ENCODE measurements around the gene GSTCD. TPM values are rescaled to one million over a fixed set of nuclear protein-coding genes. Genes with fewer than 3 reads are reported as not detected.
"Not testable (repeated sequence)": the region's sequence is repeated elsewhere in the genome, so short reads cannot be mapped to it uniquely, and the experiment has no call there.

GSTCD gene
- total and polyA plus RNA-seq, 9 donors = 2.0 to 10.4 (median 6.0) TPM

- TF ChIP-seq CTCF (IDR thresholded peaks at IDR 0.05) (no peak), EP300 (IDR thresholded peaks at IDR 0.05) (no peak), POLR2A (IDR thresholded peaks at IDR 0.05) (no peak)
- Histone ChIP-seq H3K36me3 (no peaks in the 10 kb centered on the region), H3K9me3 (no peaks in the 10 kb centered on the region), H3K27me3 (no peaks in the 10 kb centered on the region), H3K4me3 (no peak overlapping the region), H3K27ac (no peak overlapping the region), H3K4me1 (ENCODE audit: insufficient read depth) (no peaks in the 10 kb centered on the region)
- intact Hi-C loops (cut with DNase I) = no loop called here
- WGBS, 3 donors = 91 to 94% (median 91%) methylated on average over 2 of the region's 2 CpGs
- no peak for DNase-seq
Measured at GRCh38 chr4:105843941-105844340, 135.4 kb downstream of the GSTCD start.

- Histone ChIP-seq H3K4me3 (no peak overlapping the region), H3K27me3 (no peaks in the 10 kb centered on the region), H3K4me1 (ENCODE audit: insufficient read depth) (no peaks in the 10 kb centered on the region), H3K36me3 (no peaks in the 10 kb centered on the region), H3K9me3 (no peaks in the 10 kb centered on the region), H3K27ac (no peak overlapping the region)
- intact Hi-C loops (cut with DNase I) = no loop called here
- DNase-seq = no peak
- WGBS, 3 donors = 71 to 76% (median 74%) methylated on average over 3 of the region's 3 CpGs
- no peak for TF ChIP-seq POLR2A (IDR thresholded peaks at IDR 0.05)
- TF ChIP-seq CTCF (IDR thresholded peaks at IDR 0.05) = no peak
Measured at GRCh38 chr4:105845559-105845958, 137.0 kb downstream of the GSTCD start.

GRCh38 chr4:105848359-105848758 lies 139.8 kb downstream of the GSTCD start:
- intact Hi-C loops (cut with DNase I); H3K27me3 ChIP-seq; H3K9me3 ChIP-seq; H3K4me3 ChIP-seq; H3K36me3 ChIP-seq; H3K4me1 ChIP-seq (ENCODE audit: insufficient read depth); DNase-seq; H3K27ac ChIP-seq: not testable (repeated sequence)
- 92 to 95% (median 92%) methylated on average over 6 of the region's 6 CpGs for WGBS, 3 donors

- TF ChIP-seq POLR2A (IDR thresholded peaks at IDR 0.05) = no peak
- TF ChIP-seq CTCF (IDR thresholded peaks at IDR 0.05) = no peak
- TF ChIP-seq EP300 (IDR thresholded peaks at IDR 0.05) = no peak
- 95 to 96% (median 95%) methylated on average over 3 of the region's 3 CpGs for WGBS, 3 donors
Measured at GRCh38 chr4:105851196-105851595, 142.6 kb downstream of the GSTCD start.

GRCh38 chr4:105852230-105852629 lies 143.6 kb downstream of the GSTCD start:
- H3K4me3 ChIP-seq; H3K36me3 ChIP-seq; H3K9me3 ChIP-seq; H3K4me1 ChIP-seq (ENCODE audit: insufficient read depth); DNase-seq; intact Hi-C loops (cut with DNase I); H3K27me3 ChIP-seq; H3K27ac ChIP-seq: not testable (repeated sequence)
- 95 to 100% (median 97%) methylated on average over 2 of the region's 2 CpGs for WGBS, 3 donors

More at GRCh38 chr4:105851196-105851595, 142.6 kb downstream of the GSTCD start:
- no peak overlapping the region for H3K4me3 ChIP-seq
- no peaks in the 10 kb centered on the region for H3K27me3 ChIP-seq
- H3K9me3 ChIP-seq = no peaks in the 10 kb centered on the region
- no peak overlapping the region for H3K27ac ChIP-seq
- no peak for DNase-seq
- intact Hi-C loops (cut with DNase I) = no loop called here
- H3K36me3 ChIP-seq = no peaks in the 10 kb centered on the region
- H3K4me1 ChIP-seq (ENCODE audit: insufficient read depth) = no peaks in the 10 kb centered on the region
